H1 (cell line): ENCODE data around the gene GPR101. TPM values are rescaled to one million over a fixed set of nuclear protein-coding genes. Genes with fewer than 3 reads are reported as not detected.

ENCODE experiments used
- CTCF ChIA-PET: fragments of 300-600 bp; sonication (Branson Sonifier 250); formaldehyde crosslinking; loops from one replicate; lab custom pipeline; 2021; ENCODE audit not compliant: partially characterized antibody; lab: Charles Lee
- POLR2A ChIA-PET: fragments of 300-600 bp; sonication (Branson Sonifier 250); formaldehyde crosslinking; loops from one replicate; lab custom pipeline; 2021; ENCODE audit warnings: inconsistent platforms; ENCODE audit not compliant: partially characterized antibody; lab: Charles Lee
- DNase-seq, 2 experiments: peaks; one replicate each; pipeline versions ENCODE4 v3.0.0 to v3.0.0-alpha.2; 2010 to 2022; ENCODE audit warnings: low spot score in 2 of 2, low read depth in 1 of 2, mixed read lengths in 1 of 2
- FAIRE-seq: peaks from 2 replicates; lab custom pipeline; 2011; peaks lifted over from hg19 to GRCh38; lab: Jason Lieb, UNC
- H2AFZ ChIP-seq: 2 replicates; pipeline ENCODE4 v1.8.1; 2012; ENCODE audit warnings: low read length, inconsistent platforms
- H2AK5ac ChIP-seq: 2 replicates; pipeline ENCODE4 v1.6.1; 2013; ENCODE audit warnings: low read depth, low read length
- H2BK120ac ChIP-seq: replicated peaks from 2 replicates; pipeline ENCODE3; 2013; ENCODE audit warnings: low read depth, low read length, inconsistent platforms
- H2BK12ac ChIP-seq: 2 replicates; pipeline ENCODE4 v1.6.1; 2013; ENCODE audit warnings: low read depth, low read length
- H2BK15ac ChIP-seq: 2 replicates; pipeline ENCODE4 v1.6.1; 2013; ENCODE audit warnings: low read length
- H2BK20ac ChIP-seq: 2 replicates; pipeline ENCODE4 v1.6.1; 2013; ENCODE audit warnings: low read length
- H2BK5ac ChIP-seq: 2 replicates; pipeline ENCODE4 v1.6.1; 2013; ENCODE audit warnings: low read depth, low read length
- H3K14ac ChIP-seq: 2 replicates; pipeline ENCODE4 v1.6.1; 2013; ENCODE audit warnings: inconsistent platforms; ENCODE audit not compliant: insufficient read length
- H3K18ac ChIP-seq: 2 replicates; pipeline ENCODE4 v1.6.1; 2013; ENCODE audit warnings: low read length; ENCODE audit errors: extremely low read depth
- H3K23ac ChIP-seq: 2 replicates; pipeline ENCODE4 v1.6.1; 2013; ENCODE audit warnings: inconsistent platforms; ENCODE audit not compliant: insufficient read length
- H3K23me2 ChIP-seq: 2 replicates; pipeline ENCODE4 v1.6.1; 2013; ENCODE audit warnings: low read depth, low read length
- H3K27ac ChIP-seq: 2 replicates; pipeline ENCODE4 v1.6.1; 2011; ENCODE audit warnings: low read depth, low read length, inconsistent platforms
- H3K27me3 ChIP-seq, 4 experiments: replicated peaks in 1 of 4; 1 replicate in 1 of 4; 2 replicates in 3 of 4; pipeline versions ENCODE4 v1.6.1 to v1.8.1; 2011 to 2013; ENCODE audit warnings: low read length in 3 of 4, mild to moderate bottlenecking in 3 of 4, inconsistent platforms in 2 of 4, mixed read lengths in 2 of 4, moderate library complexity in 1 of 4; ENCODE audit not compliant: control insufficient read depth in 3 of 4, insufficient read depth in 3 of 4; ENCODE audit errors: extremely low read depth in 1 of 4
- H3K36me3 ChIP-seq, 4 experiments: 2 replicates each; pipeline versions ENCODE4 v1.6.1 to v1.8.1; 2011 to 2013; ENCODE audit warnings: mild to moderate bottlenecking in 4 of 4, low read length in 3 of 4, moderate library complexity in 2 of 4, control low read depth in 1 of 4, inconsistent platforms in 1 of 4; ENCODE audit not compliant: insufficient read depth in 4 of 4, control insufficient read depth in 2 of 4
- H3K4ac ChIP-seq: replicated peaks from 2 replicates; pipeline ENCODE3; 2013; ENCODE audit warnings: low read length, low read depth, mixed read lengths, inconsistent platforms; ENCODE audit not compliant: insufficient read length
- H3K4me1 ChIP-seq, 4 experiments: replicated peaks in 1 of 4; 1 replicate in 1 of 4; 2 replicates in 3 of 4; pipeline versions ENCODE4 v1.6.1 to v1.8.1; 2011 to 2013; ENCODE audit warnings: low read length in 3 of 4, inconsistent platforms in 2 of 4, mixed read lengths in 1 of 4; ENCODE audit not compliant: insufficient read depth in 4 of 4, control insufficient read depth in 3 of 4
- H3K4me2 ChIP-seq, 2 experiments: 2 replicates each; pipeline versions ENCODE4 v1.6.1 to v1.8.1; 2011 to 2013; ENCODE audit warnings: low read depth in 2 of 2, low read length in 2 of 2, control low read depth in 1 of 2, inconsistent platforms in 1 of 2, mild to moderate bottlenecking in 1 of 2; ENCODE audit not compliant: insufficient read depth in 1 of 2
- H3K4me3 ChIP-seq, 4 experiments: fragments of 200-600, 300-600 bp in 1 of 4; sonication (generic), shearing (Covaris generic), sonication (Bioruptor Twin) in 1 of 4; 2 replicates each; pipeline versions ENCODE4 v1.5.1 to v1.8.1; 2011 to 2016; ENCODE audit warnings: low read length in 4 of 4, low read depth in 3 of 4, control low read depth in 2 of 4, inconsistent platforms in 2 of 4, mild to moderate bottlenecking in 2 of 4, mixed read lengths in 1 of 4, moderate library complexity in 1 of 4; ENCODE audit not compliant: insufficient read depth in 2 of 4; ENCODE audit errors: extremely low read depth in 1 of 4
- H3K56ac ChIP-seq: replicated peaks from 2 replicates; pipeline ENCODE3; 2013; ENCODE audit warnings: low read depth, mild to moderate bottlenecking, mixed read lengths, low read length, inconsistent platforms; ENCODE audit not compliant: insufficient read length
- H3K79me1 ChIP-seq: 2 replicates; pipeline ENCODE4 v1.6.1; 2013; ENCODE audit warnings: low read depth, low read length, control low read depth
- H3K79me2 ChIP-seq, 2 experiments: 2 replicates each; pipeline versions ENCODE4 v1.6.1 to v1.8.1; 2012 to 2013; ENCODE audit warnings: low read length in 2 of 2, mild to moderate bottlenecking in 2 of 2, inconsistent platforms in 1 of 2; ENCODE audit not compliant: insufficient read depth in 2 of 2, control insufficient read depth in 1 of 2
- H3K9ac ChIP-seq, 4 experiments: replicated peaks in 1 of 4; 1 replicate in 1 of 4; 2 replicates in 3 of 4; pipeline versions ENCODE4 v1.6.1 to v1.8.1; 2011 to 2013; ENCODE audit warnings: low read depth in 3 of 4, low read length in 3 of 4, control low read depth in 2 of 4, mild to moderate bottlenecking in 2 of 4, moderate library complexity in 2 of 4, inconsistent platforms in 1 of 4; ENCODE audit errors: extremely low read depth in 1 of 4
- H3K9me3 ChIP-seq, 2 experiments: 2 replicates each; pipeline versions ENCODE4 v1.6.1 to v1.8.1; 2012 to 2013; ENCODE audit warnings: mild to moderate bottlenecking in 2 of 2, moderate library complexity in 2 of 2, control low read depth in 1 of 2, inconsistent platforms in 1 of 2, low read depth in 1 of 2, low read length in 1 of 2, mixed read lengths in 1 of 2; ENCODE audit not compliant: insufficient read depth in 2 of 2
- H4K20me1 ChIP-seq, 2 experiments: replicated peaks in 1 of 2; 2 replicates each; pipeline versions ENCODE3 to v1.8.1; 2011 to 2013; ENCODE audit warnings: inconsistent platforms in 2 of 2, low read length in 2 of 2, mild to moderate bottlenecking in 1 of 2; ENCODE audit not compliant: insufficient read depth in 2 of 2, control insufficient read depth in 1 of 2
- H4K5ac ChIP-seq: 2 replicates; pipeline ENCODE4 v1.6.1; 2013; ENCODE audit warnings: low read length, low read depth, mixed read lengths, inconsistent platforms; ENCODE audit not compliant: insufficient read length
- H4K8ac ChIP-seq: 2 replicates; pipeline ENCODE4 v1.8.0; 2013; ENCODE audit warnings: mild to moderate bottlenecking, moderate library complexity, low read length, inconsistent platforms; ENCODE audit not compliant: insufficient read depth; ENCODE audit errors: extremely low read depth
- H4K91ac ChIP-seq: replicated peaks from 2 replicates; pipeline ENCODE3; 2013; ENCODE audit warnings: low read length, mixed read lengths, inconsistent platforms; ENCODE audit not compliant: insufficient read length
- CREB1 ChIP-seq: IDR thresholded peaks from 2 replicates; pipeline ENCODE4 v1.6.1; 2012; ENCODE audit warnings: inconsistent platforms
- CTCF ChIP-seq, 3 experiments: IDR thresholded peaks; 1 replicate in 2 of 3; 2 replicates in 1 of 3; pipeline versions ENCODE4 v1.5.1 to v1.6.1; 2011; ENCODE audit warnings: low read length in 3 of 3, mild to moderate bottlenecking in 3 of 3, inconsistent platforms in 2 of 3, low read depth in 1 of 3, moderate library complexity in 1 of 3; ENCODE audit not compliant: insufficient read depth in 1 of 3; ENCODE audit errors: control extremely low read depth in 1 of 3
- E2F6 ChIP-seq: IDR thresholded peaks from 2 replicates; pipeline ENCODE4 v1.6.1; 2012; ENCODE audit warnings: inconsistent platforms
- FOSL1 ChIP-seq: IDR thresholded peaks from 2 replicates; pipeline ENCODE4 v1.6.1; 2011; ENCODE audit warnings: mild to moderate bottlenecking, low read depth, low read length, moderate library complexity; ENCODE audit not compliant: insufficient read depth
- GABPA ChIP-seq: IDR thresholded peaks from 2 replicates; pipeline ENCODE4 v1.6.1; 2011; ENCODE audit warnings: mild to moderate bottlenecking, low read length, moderate library complexity, borderline replicate concordance; ENCODE audit not compliant: insufficient read depth
- HDAC2 ChIP-seq, 2 experiments: fragments of 300-600 bp in 1 of 2; sonication (generic) in 1 of 2; IDR thresholded peaks; 2 replicates each; pipeline ENCODE4 v1.6.1; 2011 to 2012; ENCODE audit warnings: low read depth in 2 of 2, low read length in 2 of 2, mild to moderate bottlenecking in 2 of 2, moderate library complexity in 2 of 2, borderline replicate concordance in 1 of 2, inconsistent platforms in 1 of 2
- POU5F1 ChIP-seq: IDR thresholded peaks from 2 replicates; pipeline ENCODE4 v1.6.1; 2011; ENCODE audit warnings: low read depth, mild to moderate bottlenecking, low read length, moderate library complexity
- SIN3A ChIP-seq, 2 experiments: IDR thresholded peaks in 1 of 2; conservative IDR thresholded peaks in 1 of 2; 2 replicates each; pipeline ENCODE4 v1.6.1; 2011 to 2012; ENCODE audit warnings: low read length in 2 of 2, improper control_type of control experiment in 1 of 2, low read depth in 1 of 2, mild to moderate bottlenecking in 1 of 2
- SP4 ChIP-seq: IDR thresholded peaks from 2 replicates; pipeline ENCODE4 v1.6.1; 2012; ENCODE audit warnings: low read length, inconsistent platforms
- SUZ12 ChIP-seq: fragments of 200-600 bp; sonication (generic); IDR thresholded peaks from 2 replicates; pipeline ENCODE4 v1.6.1; 2012; ENCODE audit warnings: mild to moderate bottlenecking, inconsistent platforms, low read length, moderate library complexity, mixed read lengths
- TBP ChIP-seq: IDR thresholded peaks from 2 replicates; pipeline ENCODE4 v1.6.1; 2011; ENCODE audit warnings: low read depth, low read length, improper control_type of control experiment
- WGBS, 2 experiments: shearing (Covaris generic) in 1 of 2; methylation state at CpG; one replicate each; pipeline versions ENCODE4 v1.1.6 to v1.1.7; 2013 to 2015; ENCODE audit warnings: low lambda C conversion rate in 2 of 2, mixed read lengths in 2 of 2, inconsistent platforms in 1 of 2, low coverage in 1 of 2, missing lambda C conversion rate in 1 of 2; ENCODE audit not compliant: insufficient replicate concordance in 2 of 2, insufficient coverage in 1 of 2, insufficient read length in 1 of 2; ENCODE audit errors: extremely low coverage in 1 of 2, missing lambda C conversion rate in 1 of 2; 5-methylcytosine and 5-hydroxymethylcytosine counted together
- polyA plus RNA-seq, 7 experiments: library from polyadenylated mRNA; depleted of rRNA in 3 of 7; stranded (reverse) in 5 of 7; unstranded in 2 of 7; fragments of >200 nt in 5 of 7; fragments of 200-250 nt in 2 of 7; gene quantifications; 1 replicate in 5 of 7; 2 replicates in 1 of 7; 4 replicates in 1 of 7; pipeline versions ENCODE4 v1.2.1 to v1.2.3, GENCODE V29; 2011 to 2013; ENCODE audit warnings: missing spikeins in 2 of 7, mixed read lengths in 2 of 7
- total RNA-seq: library from RNA; stranded (reverse); fragmentation: NEBNext Ultra II Directional; extraction: Animal tissue kit (Norgen Biotek cat#: 25700); gene quantifications from 2 replicates; pipeline ENCODE4 v1.2.1, GENCODE V29; 2021

The GPR101 gene
- total and polyA plus RNA-seq, 2 of the 8 experiments (the other 6 are each of a cell fraction or from before 2014, with no cell fraction given): not detected

- Histone ChIP-seq H2BK20ac (no peak overlapping the region), H3K27ac (no peak overlapping the region), H3K79me1 (no peaks in the 10 kb centered on the region), H3K4me3 (no peak overlapping the region), H3K4ac (no peak overlapping the region), H3K56ac (no peak overlapping the region), H4K91ac (no peak overlapping the region), H2BK5ac (no peak overlapping the region), H4K8ac (no peak overlapping the region), H3K23me2 (peaks cover 8% of the 10 kb centered on the region; the same call in 1 of the 2 replicates), H3K4me1 (peaks cover 1 to 10% (median 4%) of the 10 kb centered on the region in 4 experiments; a peak in 3 of 7 replicates), H3K9me3 (no peaks in the 10 kb centered on the region), H3K23ac (no peak overlapping the region), H3K4me2 (no peak overlapping the region), H2BK12ac (no peak overlapping the region), H3K79me2 (no peaks in the 10 kb centered on the region), H3K18ac (no peak overlapping the region), H2AK5ac (no peak overlapping the region), H3K9ac (no peak overlapping the region), H2AFZ (no peak overlapping the region), H3K14ac (no peak overlapping the region), H4K20me1 (peaks cover 0 to 7% of the 10 kb centered on the region in 2 experiments), H3K27me3 (peaks cover 31 to 45% (median 43%) of the 10 kb centered on the region in 4 experiments), H4K5ac (no peak overlapping the region), H2BK120ac (no peak overlapping the region), H3K36me3 (peaks cover 0 to 1% (median 0%) of the 10 kb centered on the region in 4 experiments; a peak in 1 of 8 replicates), H2BK15ac (no peak overlapping the region)
- WGBS, 2 experiments: 62% methylated on average over 2 of the region's 2 CpGs; no CpG with 5 or more reads in 1 of the 2 experiments
- no peak for DNase-seq
- POLR2A ChIA-PET: no interaction called here
- CTCF ChIA-PET: no interaction called here
- peak; percentile 13 for FAIRE-seq
- no peak for TF ChIP-seq POU5F1
- no peak for TF ChIP-seq TBP
- no peak for TF ChIP-seq GABPA
- TF ChIP-seq SIN3A (conservative IDR thresholded peaks at IDR 0.05 in 1 of 2, IDR thresholded peaks at IDR 0.05 in 1 of 2; ENCODE audit: low read depth in 1 of 2, low read length in 2 of 2): no peak
- no peak for TF ChIP-seq SP4
- no peak for TF ChIP-seq CTCF (IDR thresholded peaks at IDR 0.05; ENCODE audit: control extremely low read depth in 1 of 3, insufficient read depth in 1 of 3, low read depth in 1 of 3, low read length in 3 of 3)
- no peak for TF ChIP-seq E2F6
- no peak for TF ChIP-seq HDAC2 (IDR thresholded peaks at IDR 0.05; ENCODE audit: borderline replicate concordance in 1 of 2, low read depth in 2 of 2, low read length in 2 of 2)
- no peak for TF ChIP-seq FOSL1
- TF ChIP-seq SUZ12: no peak
- TF ChIP-seq CREB1: no peak
These were observed 5.1 kb downstream of the GPR101 start for GRCh38 chrX:137028699-137029098.
